Activated CD8-positive, alpha-beta memory T cell treated with anti-CD3 and anti-CD28 coated beads for 4 hours (primary cell): ENCODE results near the gene GAN.
"Not testable (repeated sequence)": the region's sequence is repeated elsewhere in the genome, so short reads cannot be mapped to it uniquely, and the experiment has no call there.

Source experiments
- DNase-seq, 2 donors: peaks; one replicate each; pipeline ENCODE4 v3.0.0-alpha.2; 2020; ENCODE audit warnings: low read depth in 2 of 2

GAN gene

DNA sequence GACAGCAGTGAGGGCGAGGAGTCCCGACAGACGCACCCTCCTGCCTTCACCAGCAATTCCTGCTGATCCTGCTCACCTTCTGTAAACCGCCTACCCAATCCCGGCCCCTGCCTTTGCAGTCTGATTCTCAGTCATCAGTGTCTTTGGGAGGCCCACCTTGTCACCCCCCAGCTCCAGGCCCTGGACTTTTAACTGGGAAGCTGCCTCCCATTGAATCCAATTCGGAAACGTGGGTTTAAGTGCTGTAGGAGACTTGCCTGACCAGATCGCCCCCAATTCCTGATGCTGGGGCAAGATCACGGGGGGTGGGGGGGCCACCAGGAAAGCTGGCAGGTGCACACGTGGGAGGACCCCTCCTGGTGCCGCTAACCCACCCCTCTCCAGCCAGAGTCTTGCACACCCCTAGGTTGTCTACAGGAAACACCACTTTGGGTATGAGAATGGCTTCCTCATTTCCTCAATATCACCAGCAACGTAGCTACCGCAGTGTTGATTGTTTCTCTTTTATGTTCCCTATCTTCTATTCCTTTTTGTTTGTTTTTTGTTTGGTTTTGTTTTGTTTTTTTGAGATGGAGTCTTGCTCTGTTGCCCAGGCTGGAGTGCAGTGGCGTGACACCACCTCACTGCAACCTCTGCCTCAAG is 83.2 kb downstream of the GAN start:
- DNase-seq, result no peak

- DNase-seq, result no peak
Observed at GRCh38 chr16:81399909-81400308, 85.1 kb downstream of the GAN start.

- no peak for DNase-seq
Observed at GRCh38 chr16:81401035-81401950, 86.5 kb downstream of the GAN start.

DNA sequence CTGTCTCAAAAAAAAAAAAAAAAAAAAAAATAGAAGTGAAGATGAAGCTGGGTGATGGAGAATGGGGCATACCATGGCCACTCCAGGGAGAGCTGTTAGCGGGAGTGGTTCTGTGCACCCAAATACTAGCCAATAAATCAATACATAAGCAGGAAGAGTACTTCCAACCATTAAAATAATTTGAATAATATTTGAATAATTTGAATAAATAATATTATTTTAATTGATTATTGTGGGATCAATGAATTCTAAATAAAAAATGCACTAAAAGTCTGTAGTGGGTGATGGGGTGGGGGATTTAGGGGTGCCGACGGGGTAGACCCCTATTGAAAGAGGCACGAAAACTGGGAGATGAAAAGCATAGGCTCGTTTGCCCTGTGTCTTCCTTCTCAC is 88.4 kb downstream of the GAN start:
- no peak for DNase-seq

GRCh38 chr16:81403601-81404391 is 89.0 kb downstream of the GAN start:
- DNase-seq, result peak; percentile 50 to 53

DNA sequence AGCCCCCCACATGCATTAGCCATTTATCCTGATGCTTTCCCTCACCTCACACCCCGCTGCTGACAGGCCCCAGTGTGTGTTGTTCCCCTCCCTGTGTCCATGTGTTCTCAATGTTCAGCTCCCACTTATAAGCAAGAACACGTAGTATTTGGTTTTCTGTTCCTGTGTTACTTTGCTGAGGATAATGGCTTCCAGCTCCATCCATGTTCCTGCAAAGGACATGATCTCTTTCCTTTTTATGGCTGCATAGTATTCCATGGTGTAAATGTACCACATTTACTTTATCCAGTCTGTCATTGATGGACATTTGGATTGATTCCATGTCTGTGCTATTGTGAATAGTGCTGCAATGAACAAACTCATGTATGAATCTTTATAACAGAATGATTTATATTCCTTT is 90.2 kb downstream of the GAN start:
- not testable (repeated sequence) for DNase-seq

GRCh38 chr16:81405702-81406113 is 90.9 kb downstream of the GAN start:
- no peak for DNase-seq

- no peak for DNase-seq
Observed at GRCh38 chr16:81408409-81408950, 93.7 kb downstream of the GAN start.

- DNase-seq, result no peak
Observed at GRCh38 chr16:81409016-81409556, 94.3 kb downstream of the GAN start.

DNA sequence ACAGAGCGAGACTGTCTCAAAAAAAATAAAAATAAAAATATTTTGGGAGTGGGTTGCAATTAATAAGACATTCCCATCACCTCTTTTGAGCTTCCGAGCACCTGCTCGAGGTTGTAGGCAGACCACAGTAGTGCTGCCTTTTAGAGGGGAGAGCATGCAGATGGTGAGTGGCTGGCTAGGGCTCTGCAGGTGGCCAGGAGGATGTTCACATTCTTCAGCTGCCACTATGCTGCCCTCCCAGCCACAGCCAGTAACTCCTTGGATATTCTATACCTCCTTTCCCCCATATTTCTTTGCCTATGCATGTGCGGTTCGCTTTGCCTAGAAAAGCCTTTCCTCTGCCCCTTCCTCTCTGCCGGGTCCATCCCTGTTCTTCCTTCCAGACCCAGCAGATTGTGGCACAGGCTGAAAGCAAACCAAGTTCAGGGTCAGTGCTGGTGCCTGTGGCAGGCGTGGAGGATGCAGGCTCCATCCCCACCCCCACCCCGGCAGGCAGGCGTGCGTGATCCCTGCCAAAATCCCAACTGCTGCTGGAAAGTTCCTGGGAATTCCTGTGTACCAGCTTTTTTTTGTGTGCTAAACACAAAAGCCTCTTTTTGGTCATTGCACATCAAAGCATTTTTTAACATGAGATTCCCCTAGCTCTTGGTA is 96.0 kb downstream of the GAN start:
- DNase-seq, result no peak

DNA sequence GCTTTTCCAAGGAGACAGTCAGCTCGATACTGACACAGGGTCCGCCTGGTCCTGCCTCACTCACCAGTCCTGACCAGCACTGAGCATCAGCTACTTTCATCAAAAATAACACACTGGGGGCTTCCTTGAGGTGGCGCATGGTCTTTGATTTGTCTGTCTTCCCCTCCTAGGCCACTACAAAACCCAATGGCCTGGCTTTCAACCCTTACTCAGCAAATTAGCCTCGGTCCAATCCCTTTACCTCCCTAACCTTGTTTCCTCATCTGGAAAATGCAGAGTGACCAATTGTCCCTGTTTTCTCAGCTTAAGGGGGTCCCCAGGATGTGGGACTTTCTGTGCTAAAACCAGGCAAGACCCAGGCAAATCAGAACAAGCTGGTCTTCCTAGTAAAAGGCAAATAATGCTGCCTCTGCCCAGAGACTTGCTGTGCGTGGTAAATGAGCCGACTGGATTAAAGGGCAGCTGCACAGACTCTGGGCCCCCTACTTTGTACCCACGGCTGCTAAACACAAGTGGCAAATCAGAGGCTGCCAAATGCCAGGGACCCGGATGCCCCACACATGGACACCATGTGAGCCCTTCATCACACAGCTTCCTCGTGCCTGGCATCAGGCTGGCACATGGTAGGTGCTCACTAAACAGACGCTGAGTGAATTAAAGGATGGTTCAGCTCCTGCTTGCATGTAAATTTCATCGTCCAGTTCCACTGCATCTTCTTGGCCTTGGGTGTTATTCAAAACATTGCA is 98.7 kb downstream of the GAN start:
- DNase-seq, result no peak

DNA sequence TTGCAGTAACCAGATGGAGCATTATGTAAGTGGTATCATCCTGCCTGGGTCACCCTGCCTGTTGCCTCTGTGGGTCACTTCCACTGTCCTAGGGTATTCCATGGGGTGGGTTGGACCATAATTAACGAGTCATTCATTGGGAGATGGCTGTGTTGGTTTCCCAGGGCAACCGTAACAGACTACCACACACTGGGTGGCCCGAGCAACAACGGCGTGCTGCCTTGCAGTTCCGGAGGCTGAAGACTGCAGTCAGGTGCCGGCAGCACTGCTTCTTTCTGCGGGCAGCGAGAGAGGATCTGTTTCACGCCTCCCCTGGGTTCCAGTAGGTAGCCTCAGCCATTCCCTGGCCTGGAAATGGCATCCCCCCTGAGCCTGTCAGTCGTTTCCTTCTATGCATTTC is 101.0 kb downstream of the GAN start:
- no peak for DNase-seq

DNA sequence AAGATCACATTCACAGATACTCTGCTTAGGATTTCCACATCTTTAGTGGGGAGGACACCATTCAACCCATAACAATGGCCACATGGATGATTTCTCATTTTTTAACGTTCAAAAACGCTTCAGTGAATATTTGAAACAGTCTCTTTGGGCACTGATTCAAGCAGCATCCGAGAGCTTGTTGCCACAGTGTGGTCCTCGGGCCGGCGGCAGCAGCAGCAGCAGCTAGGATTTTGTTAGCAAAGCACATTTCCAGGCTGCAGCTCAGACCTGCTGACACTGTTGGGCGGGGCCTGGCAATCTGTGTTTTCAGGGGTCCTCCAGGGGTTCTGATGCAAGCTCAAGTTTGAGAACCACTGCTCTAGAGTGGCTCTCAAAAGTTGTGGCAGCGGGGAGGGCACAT is 102.0 kb downstream of the GAN start:
- no peak for DNase-seq

- DNase-seq, result no peak
Observed at GRCh38 chr16:81417210-81417609, 102.4 kb downstream of the GAN start.

- no peak for DNase-seq
Observed at GRCh38 chr16:81419806-81420205, 105.0 kb downstream of the GAN start.

DNA sequence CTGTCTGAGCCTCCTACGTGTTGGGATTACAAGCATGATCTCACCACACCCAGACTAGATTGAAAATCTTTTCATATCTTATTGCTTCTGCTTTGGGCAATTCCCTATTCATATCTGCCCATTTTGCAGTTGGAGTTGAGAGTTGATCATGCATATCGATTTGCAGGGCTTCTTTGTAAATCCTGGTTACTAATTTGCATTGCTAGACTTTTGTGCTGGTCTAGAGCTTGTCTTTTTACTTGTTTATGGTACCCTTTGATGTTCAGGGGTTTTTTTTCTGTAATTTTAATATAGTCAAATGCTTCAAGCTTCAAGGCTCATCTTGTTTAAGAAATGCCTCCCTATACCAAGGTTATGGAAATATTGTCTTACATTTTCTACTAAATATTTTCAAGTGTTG is 106.4 kb downstream of the GAN start:
- no peak for DNase-seq

- no peak for DNase-seq
Observed at GRCh38 chr16:81421536-81421935, 106.8 kb downstream of the GAN start.

DNA sequence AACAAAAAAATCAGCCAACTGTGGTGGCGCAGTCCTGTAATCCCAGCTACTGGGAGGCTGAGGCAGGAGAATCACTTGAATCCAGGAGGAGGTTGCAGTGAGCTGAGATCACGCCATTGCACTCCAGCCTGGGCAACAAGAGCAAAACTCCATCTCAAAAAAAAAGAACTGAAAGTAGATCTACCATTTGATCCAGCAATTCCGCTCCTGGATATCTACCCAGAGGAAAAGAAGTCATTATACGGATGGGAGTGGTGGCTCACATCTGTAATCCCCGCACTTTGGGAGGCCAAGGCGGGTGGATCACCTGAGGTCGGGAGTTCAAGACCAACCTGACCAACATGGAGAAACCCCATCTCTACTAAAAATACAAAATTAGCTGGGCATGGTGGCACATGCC is 107.4 kb downstream of the GAN start:
- DNase-seq, result not testable (repeated sequence)

- DNase-seq, result no peak
Observed at GRCh38 chr16:81424771-81425170, 110.0 kb downstream of the GAN start.

- DNase-seq, result no peak
Observed at GRCh38 chr16:81427219-81427618, 112.5 kb downstream of the GAN start.
